Osteoblast (primary cell): ENCODE results near the gene TMEM170A. TPM values are rescaled to one million over a fixed set of nuclear protein-coding genes. Genes with fewer than 3 reads are reported as not detected.

Experiments
- DNase-seq: peaks from one replicate; pipeline ENCODE4 v3.0.0; 2011; ENCODE audit warnings: low spot score, mixed read lengths; ENCODE audit not compliant: insufficient read length; ENCODE audit errors: missing footprints
- H2AFZ ChIP-seq: 2 replicates; pipeline ENCODE4 v1.6.0; 2011; ENCODE audit warnings: mild to moderate bottlenecking, low read length
- H3K27ac ChIP-seq: 2 replicates; pipeline ENCODE4 v1.5.1; 2011; ENCODE audit warnings: mild to moderate bottlenecking, low read depth, low read length, moderate library complexity
- H3K27me3 ChIP-seq: 2 replicates; pipeline ENCODE4 v1.6.0; 2012; ENCODE audit warnings: mild to moderate bottlenecking, control low read depth, inconsistent platforms, low read length, moderate library complexity; ENCODE audit not compliant: insufficient read depth
- H3K36me3 ChIP-seq: 2 replicates; pipeline ENCODE4 v1.5.1; 2011; ENCODE audit warnings: mild to moderate bottlenecking, low read length, control low read depth, moderate library complexity; ENCODE audit not compliant: insufficient read depth
- H3K4me1 ChIP-seq: 2 replicates; pipeline ENCODE4 v1.5.1; 2011; ENCODE audit warnings: mild to moderate bottlenecking, low read length, control low read depth, moderate library complexity; ENCODE audit not compliant: insufficient read depth
- H3K4me2 ChIP-seq: 2 replicates; pipeline ENCODE4 v1.6.0; 2011; ENCODE audit warnings: mild to moderate bottlenecking, low read length; ENCODE audit not compliant: insufficient read depth
- H3K4me3 ChIP-seq: fragments of 200-600 bp; sonication (generic); 3 replicates; pipeline ENCODE4 v1.5.1; 2012; ENCODE audit warnings: mild to moderate bottlenecking, low read length, inconsistent platforms; ENCODE audit not compliant: insufficient read depth
- H3K79me2 ChIP-seq: 2 replicates; pipeline ENCODE4 v1.6.0; 2012; ENCODE audit warnings: mild to moderate bottlenecking, low read length, control low read depth, inconsistent platforms; ENCODE audit not compliant: insufficient read depth
- H3K9me3 ChIP-seq: 2 replicates; pipeline ENCODE4 v1.5.1; 2011; ENCODE audit warnings: low read depth, low read length, control low read depth
- H4K20me1 ChIP-seq: 2 replicates; pipeline ENCODE4 v1.6.0; 2012; ENCODE audit warnings: mild to moderate bottlenecking, low read length, control low read depth; ENCODE audit not compliant: insufficient read depth
- CTCF ChIP-seq: IDR thresholded peaks from 2 replicates; pipeline ENCODE4 v1.5.1; 2011; ENCODE audit warnings: mild to moderate bottlenecking, low read depth, low read length, moderate library complexity; ENCODE audit errors: extremely low read depth
- total RNA-seq: library from RNA; depleted of rRNA; stranded (reverse); fragments of >200 nt; gene quantifications from 2 replicates; pipeline ENCODE4 v1.2.3, GENCODE V29; 2012

The TMEM170A gene
- total RNA-seq, 1 donor = 11.6 TPM

DNA sequence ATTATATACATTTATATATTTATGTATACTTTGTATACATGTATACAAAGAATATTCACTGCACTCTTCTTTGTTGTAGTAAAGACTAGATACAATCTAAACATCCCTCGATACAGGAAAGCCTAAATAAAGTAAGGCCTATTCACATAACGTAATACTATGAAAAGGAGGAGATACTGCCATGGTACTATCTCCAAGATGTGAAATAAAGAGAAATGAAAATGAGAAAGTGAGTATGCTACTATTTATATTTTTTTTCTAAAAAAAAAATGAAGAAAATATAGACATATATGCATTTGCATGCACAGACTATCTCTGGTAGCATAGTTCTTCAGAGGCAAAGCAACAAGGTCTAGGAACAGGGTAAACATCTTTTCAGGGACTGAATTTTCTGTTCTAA lies 50.5 kb downstream of the TMEM170A start:
- no peak overlapping the region for H3K27ac ChIP-seq
- peaks cover 48% of the 10 kb centered on the region for H3K79me2 ChIP-seq

GRCh38 chr16:75406943-75407342 lies 57.5 kb downstream of the TMEM170A start:
- no peaks in the 10 kb centered on the region for H4K20me1 ChIP-seq
- H3K36me3 ChIP-seq = peaks cover 23% of the 10 kb centered on the region
- H3K4me3 ChIP-seq = no peak overlapping the region
- no peak overlapping the region for H3K4me2 ChIP-seq
- no peak for TF ChIP-seq CTCF
- H3K9me3 ChIP-seq = no peaks in the 10 kb centered on the region
- no peak overlapping the region for H2AFZ ChIP-seq
- peaks cover 9% of the 10 kb centered on the region for H3K4me1 ChIP-seq
- no peaks in the 10 kb centered on the region for H3K27me3 ChIP-seq
- no peaks in the 10 kb centered on the region for H3K79me2 ChIP-seq
- DNase-seq = no peak
- no peak overlapping the region for H3K27ac ChIP-seq

More for the DNA sequence above, 50.5 kb downstream of the TMEM170A start:
- Histone ChIP-seq H3K36me3 (peaks cover 39% of the 10 kb centered on the region), H3K9me3 (no peaks in the 10 kb centered on the region), H4K20me1 (no peaks in the 10 kb centered on the region), H3K4me3 (no peak overlapping the region), H3K4me2 (no peak overlapping the region), H3K4me1 (no peaks in the 10 kb centered on the region), H3K27me3 (no peaks in the 10 kb centered on the region), H2AFZ (no peak overlapping the region)
- no peak for TF ChIP-seq CTCF
- DNase-seq = no peak

- no peaks in the 10 kb centered on the region for H3K36me3 ChIP-seq
- peaks cover 12% of the 10 kb centered on the region for H3K4me1 ChIP-seq
- peak; percentile 75 for TF ChIP-seq CTCF
- peak overlapping the region; percentile 0 for H3K4me2 ChIP-seq
- H3K27me3 ChIP-seq = no peaks in the 10 kb centered on the region
- peak; percentile 63 for DNase-seq
- peaks cover under 1% of the 10 kb centered on the region for H3K79me2 ChIP-seq
- peak overlapping the region; percentile 86 for H3K27ac ChIP-seq
- no peak overlapping the region for H2AFZ ChIP-seq
- no peaks in the 10 kb centered on the region for H4K20me1 ChIP-seq
- H3K4me3 ChIP-seq = no peak overlapping the region
- H3K9me3 ChIP-seq = no peaks in the 10 kb centered on the region
These were observed 61.5 kb downstream of the TMEM170A start for GRCh38 chr16:75402821-75403475.

DNA sequence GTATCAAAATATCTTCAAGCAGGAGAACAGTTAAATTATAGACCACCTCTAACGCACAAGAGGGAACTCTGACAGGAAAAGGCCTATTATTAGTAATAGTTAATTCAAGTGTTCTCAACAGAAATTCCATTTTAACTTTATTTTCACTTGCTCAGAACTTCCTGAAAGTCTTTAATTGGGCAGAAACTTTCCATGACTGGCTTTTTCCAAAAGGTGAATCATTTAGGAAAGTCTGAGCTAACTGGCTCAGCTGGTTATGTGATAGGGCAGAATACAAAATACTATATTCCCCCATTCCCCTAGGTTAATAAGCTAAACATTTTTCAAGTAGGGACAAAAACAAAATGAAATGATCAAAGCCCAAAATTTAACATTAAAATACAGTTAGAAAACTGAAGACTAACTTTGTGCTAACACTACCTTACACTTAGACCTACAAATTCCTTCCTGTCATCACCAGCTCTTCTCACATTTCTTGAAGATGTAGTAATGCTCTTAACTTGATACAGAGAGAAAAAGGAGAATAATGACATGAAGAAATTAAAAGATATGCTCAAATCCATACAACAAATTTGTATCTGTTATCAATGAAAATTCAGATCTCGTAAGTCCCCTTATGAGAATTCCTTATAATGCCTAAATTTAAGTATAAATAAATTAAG lies 62.2 kb downstream of the TMEM170A start:
- DNase-seq = peak; percentile 72
- Histone ChIP-seq H3K27me3 (no peaks in the 10 kb centered on the region), H3K27ac (peak overlapping the region; percentile 86), H4K20me1 (no peaks in the 10 kb centered on the region), H3K4me3 (no peak overlapping the region), H3K79me2 (peaks cover 3% of the 10 kb centered on the region), H3K4me1 (peaks cover 12% of the 10 kb centered on the region), H2AFZ (peak overlapping the region; percentile 19), H3K4me2 (peak overlapping the region; percentile 0), H3K9me3 (no peaks in the 10 kb centered on the region), H3K36me3 (no peaks in the 10 kb centered on the region)
- no peak for TF ChIP-seq CTCF
